Endothelial cell of umbilical vein (primary cell): Measurements from ENCODE around the gene LPIN1. TPM values are rescaled to one million over a fixed set of nuclear protein-coding genes. Genes with fewer than 3 reads are reported as not detected.

ENCODE experiments used
- BruUV-seq: library from RNA; stranded (reverse); fragments of 400-500 nt; replicated peaks from 2 replicates; lab custom pipeline; 2021; lab: Mats Ljungman, UMichigan
- CTCF ChIA-PET: fragments of 300-600, 350-600 bp; sonication (Branson Sonifier 250); formaldehyde crosslinking; loops from one replicate; lab custom pipeline; 2021; ENCODE audit warnings: antibody characterized with exemption, inconsistent platforms; lab: Charles Lee
- POLR2A ChIA-PET: fragments of 300-600, 350-600 bp; sonication (Branson Sonifier 250); formaldehyde crosslinking; loops from one replicate; lab custom pipeline; 2021; ENCODE audit warnings: antibody characterized with exemption, inconsistent platforms; lab: Charles Lee
- DNase-seq: peaks from one replicate; pipeline ENCODE4 v3.0.0-alpha.2; 2011; ENCODE audit warnings: low read depth, low spot score
- FAIRE-seq: peaks from 2 replicates; lab custom pipeline; 2011; peaks lifted over from hg19 to GRCh38; lab: Jason Lieb, UNC
- H2AFZ ChIP-seq: 2 replicates; pipeline ENCODE4 v1.6.0; 2012; ENCODE audit warnings: low read depth, low read length, control low read depth, inconsistent platforms
- H3K27ac ChIP-seq: 2 replicates; pipeline ENCODE4 v1.5.1; 2011; ENCODE audit warnings: low read depth, mild to moderate bottlenecking, control low read depth, low read length, moderate library complexity; ENCODE audit not compliant: insufficient read depth
- H3K27me3 ChIP-seq, 2 experiments: 2 replicates each; pipeline versions ENCODE4 v1.6.0 to v1.6.1; 2011; ENCODE audit warnings: low read length in 2 of 2, mixed read lengths in 1 of 2; ENCODE audit not compliant: control insufficient read depth in 2 of 2, insufficient read depth in 2 of 2
- H3K36me3 ChIP-seq, 2 experiments: 2 replicates in 1 of 2; 3 replicates in 1 of 2; pipeline ENCODE4 v1.5.1; 2011; ENCODE audit warnings: low read length in 2 of 2, mild to moderate bottlenecking in 1 of 2, moderate library complexity in 1 of 2; ENCODE audit not compliant: control insufficient read depth in 2 of 2, insufficient read depth in 2 of 2; ENCODE audit errors: extremely low read depth in 1 of 2
- H3K4me1 ChIP-seq: 3 replicates; pipeline ENCODE4 v1.5.1; 2011; ENCODE audit warnings: mild to moderate bottlenecking, low read length; ENCODE audit not compliant: control insufficient read depth, insufficient read depth; ENCODE audit errors: extremely low read depth
- H3K4me2 ChIP-seq: 2 replicates; pipeline ENCODE4 v1.6.1; 2011; ENCODE audit warnings: low read length, control low read depth, mixed read lengths; ENCODE audit not compliant: insufficient read depth
- H3K4me3 ChIP-seq, 3 experiments: fragments of 200-600 bp in 1 of 3; sonication (generic), shearing (Covaris generic) in 1 of 3; replicated peaks in 1 of 3; 2 replicates each; pipeline ENCODE4 v1.5.1; 2011 to 2016; ENCODE audit warnings: control low read depth in 3 of 3, low read length in 3 of 3, mild to moderate bottlenecking in 2 of 3, inconsistent platforms in 1 of 3, low read depth in 1 of 3, moderate library complexity in 1 of 3; ENCODE audit not compliant: insufficient read depth in 1 of 3
- H3K79me2 ChIP-seq: 2 replicates; pipeline ENCODE4 v1.6.0; 2012; ENCODE audit warnings: low read length, inconsistent platforms; ENCODE audit not compliant: control insufficient read depth, insufficient read depth
- H3K9ac ChIP-seq: replicated peaks from 2 replicates; pipeline ENCODE3; 2011; ENCODE audit warnings: low read length, control low read depth; ENCODE audit not compliant: insufficient read depth; ENCODE audit errors: extremely low read depth
- H3K9me1 ChIP-seq: replicated peaks from 3 replicates; pipeline ENCODE4 v1.6.0; 2011; ENCODE audit warnings: mild to moderate bottlenecking, low read length; ENCODE audit not compliant: control insufficient read depth, insufficient read depth; ENCODE audit errors: extremely low read depth
- H3K9me3 ChIP-seq: replicated peaks from 2 replicates; pipeline ENCODE4 v1.5.1; 2012; ENCODE audit warnings: low read length, inconsistent platforms; ENCODE audit not compliant: control insufficient read depth, insufficient read depth
- H4K20me1 ChIP-seq: replicated peaks from 2 replicates; pipeline ENCODE3; 2011; ENCODE audit warnings: mild to moderate bottlenecking, low read length; ENCODE audit not compliant: control insufficient read depth, insufficient read depth; ENCODE audit errors: extremely low read depth
- CTCF ChIP-seq, 2 donors: IDR thresholded peaks; 1 replicate in 1 of 2; 2 replicates in 1 of 2; pipeline ENCODE4 v1.5.1; 2011; ENCODE audit warnings: low read length in 2 of 2, mild to moderate bottlenecking in 2 of 2, moderate library complexity in 2 of 2, control low read depth in 1 of 2, inconsistent platforms in 1 of 2, low read depth in 1 of 2; ENCODE audit not compliant: insufficient read depth in 1 of 2; ENCODE audit errors: extremely low read depth in 1 of 2
- EZH2 ChIP-seq: IDR thresholded peaks from 2 replicates; pipeline ENCODE4 v1.6.1; 2012; ENCODE audit warnings: borderline replicate concordance, low read depth, mild to moderate bottlenecking, moderate library complexity, low read length, inconsistent platforms; ENCODE audit not compliant: severe bottlenecking
- FOS ChIP-seq: IDR thresholded peaks from 2 replicates; pipeline ENCODE4 v1.6.1; 2011; ENCODE audit warnings: mild to moderate bottlenecking, low read length, moderate library complexity, borderline replicate concordance; ENCODE audit not compliant: insufficient read depth
- GATA2 ChIP-seq: IDR thresholded peaks from 2 replicates; pipeline ENCODE4 v1.7.0; 2011; ENCODE audit warnings: low read depth, mild to moderate bottlenecking, moderate library complexity, mixed read lengths, low read length; ENCODE audit not compliant: insufficient read length, insufficient read depth
- JUN ChIP-seq: IDR thresholded peaks from 2 replicates; pipeline ENCODE4 v1.6.1; 2011; ENCODE audit warnings: borderline replicate concordance, low read depth; ENCODE audit not compliant: insufficient read length, insufficient read depth
- MYC ChIP-seq: IDR thresholded peaks from one replicate; pipeline ENCODE4 v1.6.1; 2011; ENCODE audit warnings: mild to moderate bottlenecking, low read depth, low read length
- POLR2A ChIP-seq: IDR thresholded peaks from 2 replicates; pipeline ENCODE4 v1.6.1; 2012; ENCODE audit warnings: low read depth, mild to moderate bottlenecking, control low read depth, low read length
- POLR2AphosphoS5 ChIP-seq: IDR thresholded peaks from 2 replicates; pipeline ENCODE4 v1.6.1; 2012; ENCODE audit warnings: low read depth, mild to moderate bottlenecking, control low read depth, low read length, moderate library complexity; ENCODE audit not compliant: insufficient read depth
- dilution Hi-C: fragments of 300-500 bp; cut with MboI; formaldehyde crosslinking; loops from one replicate; pipeline ENCODE4 v1.15.0; 2019; ENCODE audit warnings: low sequenced_read_pairs; ENCODE audit not compliant: extremely low pct_ligation_motif_present
- intact Hi-C: fragments of 100-400 bp; cut with micrococcal nuclease; formaldehyde crosslinking; loops from one replicate; pipeline ENCODE4 v1.10.0; 2022
- polyA plus RNA-seq, 4 experiments: library from polyadenylated mRNA; depleted of rRNA in 3 of 4; stranded (reverse) in 3 of 4; unstranded in 1 of 4; fragments of >200 nt; gene quantifications; 2 replicates each; pipeline versions ENCODE4 v1.2.1 to v1.2.3, GENCODE V29; 2011 to 2012; ENCODE audit warnings: missing spikeins in 1 of 4
- total RNA-seq: library from RNA; stranded (reverse); gene quantifications from 2 replicates; pipeline ENCODE4 v1.2.3, GENCODE V29; 2021
- TF ChIP-seq, protein P1 (sequence below): IDR thresholded peaks from 2 replicates; pipeline ENCODE4 v1.6.1; 2011; ENCODE audit not compliant: insufficient read depth, insufficient read length

The LPIN1 gene
- total and polyA plus RNA-seq, 2 donors (not counting 3 experiments of a cell fraction or from before 2014, with no cell fraction given), result 26.6 to 80.4 TPM

DNA sequence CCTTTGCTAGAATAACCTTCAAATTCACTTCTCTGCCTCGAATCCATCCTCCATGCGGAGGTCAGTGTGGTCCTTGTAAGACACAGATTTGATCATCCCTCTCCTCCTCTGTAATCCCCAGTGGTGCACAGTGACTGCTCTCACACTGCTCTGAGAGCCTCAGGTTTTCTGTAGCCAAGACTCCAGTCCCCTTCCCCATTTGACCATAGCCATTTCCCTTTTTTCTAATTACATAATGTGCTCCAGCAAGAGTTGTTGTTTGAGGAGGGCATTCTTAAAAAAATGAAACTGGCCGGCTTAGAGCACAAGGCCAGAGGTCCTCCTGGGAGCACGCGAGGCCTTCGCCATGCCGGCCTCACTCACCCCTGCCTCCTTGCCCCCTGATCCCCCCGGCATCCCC is 34.7 kb upstream of the LPIN1 start:
- H3K9me3 ChIP-seq, result no peaks in the 10 kb centered on the region
- DNase-seq (no peak), FAIRE-seq (no peak)
- no peak for TF ChIP-seq GATA2
- no peak for TF ChIP-seq POLR2AphosphoS5
- TF ChIP-seq, protein P1, sequence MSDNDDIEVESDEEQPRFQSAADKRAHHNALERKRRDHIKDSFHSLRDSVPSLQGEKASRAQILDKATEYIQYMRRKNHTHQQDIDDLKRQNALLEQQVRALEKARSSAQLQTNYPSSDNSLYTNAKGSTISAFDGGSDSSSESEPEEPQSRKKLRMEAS, result no peak
- no peak for TF ChIP-seq MYC
- no peak for TF ChIP-seq JUN
- no peak for TF ChIP-seq FOS
- no peaks in the 10 kb centered on the region for H3K9me1 ChIP-seq
- no peak overlapping the region for H3K9ac ChIP-seq
- CTCF ChIA-PET, result interaction anchor here (1.1 kb wide), 1 partner anchor 30 kb away, joined by 3 read pairs; no protein-coding TSS in a partner anchor
- H3K4me1 ChIP-seq, result peaks cover 4% of the 10 kb centered on the region
- POLR2A ChIA-PET, result no interaction called here
- H3K27me3 ChIP-seq, result peaks cover under 1 to 1% of the 10 kb centered on the region in 2 experiments
- H3K4me3 ChIP-seq, result no peak overlapping the region
- no peak overlapping the region for H3K27ac ChIP-seq
- H3K4me2 ChIP-seq, result no peak overlapping the region
- intact Hi-C loops (no loop called here), dilution Hi-C loops (no loop called here)
- H3K79me2 ChIP-seq, result no peaks in the 10 kb centered on the region
- no peaks in the 10 kb centered on the region for H4K20me1 ChIP-seq
- no peak overlapping the region for H2AFZ ChIP-seq
- H3K36me3 ChIP-seq, result no peaks in the 10 kb centered on the region
- no TSS peak for BruUV-seq

DNA sequence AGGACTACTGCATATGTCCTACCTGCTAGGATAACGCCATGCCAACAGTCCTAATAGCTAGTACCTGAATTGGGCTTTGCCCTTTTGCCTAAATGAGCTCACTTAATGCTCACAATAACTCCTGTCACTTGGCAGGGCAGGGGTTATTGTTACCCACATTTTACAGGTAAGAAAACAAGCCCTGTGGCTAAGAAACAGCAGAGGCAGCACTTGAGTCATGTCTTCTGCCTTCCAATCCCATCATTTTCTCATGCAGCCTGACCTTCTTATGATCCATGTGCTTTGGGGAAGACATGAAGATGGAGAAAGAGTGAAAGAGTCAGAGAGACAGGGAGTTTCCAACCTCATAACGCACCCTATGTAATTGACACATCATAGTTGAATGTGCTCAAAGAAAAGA is 33.6 kb upstream of the LPIN1 start:
- TF ChIP-seq POLR2A (no peak), EZH2 (no peak), GATA2 (no peak), CTCF (IDR thresholded peaks at IDR 0.05; ENCODE audit: extremely low read depth in 1 of 2, insufficient read depth in 1 of 2, low read depth in 1 of 2, low read length in 2 of 2) (no peak), MYC (no peak), POLR2AphosphoS5 (no peak), FOS (no peak), JUN (no peak)
- TF ChIP-seq, protein P1, result no peak
- no peak overlapping the region for H3K9ac ChIP-seq
- H3K79me2 ChIP-seq, result no peaks in the 10 kb centered on the region
- no peaks in the 10 kb centered on the region for H3K9me1 ChIP-seq
- no peak overlapping the region for H3K27ac ChIP-seq
- FAIRE-seq (no peak), DNase-seq (no peak)
- ChIA-PET POLR2A (no interaction called here), CTCF (interaction anchor here (1.6 kb wide), 1 partner anchor 20 kb away, joined by 5 read pairs; no protein-coding TSS in a partner anchor)
- peaks cover 4% of the 10 kb centered on the region for H3K4me1 ChIP-seq
- H3K27me3 ChIP-seq, result peaks cover 6 to 9% of the 10 kb centered on the region in 2 experiments
- no peaks in the 10 kb centered on the region for H3K36me3 ChIP-seq
- no peak overlapping the region for H3K4me2 ChIP-seq
- no TSS peak for BruUV-seq
- intact Hi-C loops, result no loop called here
- H2AFZ ChIP-seq, result no peak overlapping the region
- no peaks in the 10 kb centered on the region for H4K20me1 ChIP-seq
- H3K4me3 ChIP-seq, result no peak overlapping the region
- H3K9me3 ChIP-seq, result no peaks in the 10 kb centered on the region
- dilution Hi-C loops, result no loop called here
